ENCODE measurements around the gene CBY2.
"Not testable (repeated sequence)": the region's sequence is repeated elsewhere in the genome, so short reads cannot be mapped to it uniquely, and the experiment has no call there.

Gene CBY2

DNA sequence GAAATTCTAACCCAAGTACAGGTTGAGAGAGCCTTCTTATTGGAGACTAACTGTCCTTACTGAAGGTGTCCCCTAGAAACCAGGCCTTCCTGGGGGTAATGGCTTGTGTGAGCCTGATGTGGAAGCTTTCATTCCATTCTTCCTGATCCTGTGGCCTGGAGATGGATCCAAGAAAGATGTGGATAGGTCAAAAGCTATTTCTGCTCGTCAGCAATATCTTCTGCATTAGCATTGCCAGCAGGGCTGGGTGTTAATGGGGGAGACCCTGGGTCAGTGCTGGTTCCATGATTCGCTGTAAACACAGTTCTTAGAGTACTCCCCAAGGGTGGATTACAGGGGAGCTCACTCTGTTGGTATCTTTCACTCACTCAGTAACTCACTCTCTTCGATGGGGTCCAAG is 42.9 kb downstream of the CBY2 start:
- DNase-seq (ENCODE audit: low spot score), result no peak

GRCh38 chr13:45747071-45747470 is 45.0 kb downstream of the CBY2 start:
- DNase-seq (ENCODE audit: low spot score), result no peak

DNA sequence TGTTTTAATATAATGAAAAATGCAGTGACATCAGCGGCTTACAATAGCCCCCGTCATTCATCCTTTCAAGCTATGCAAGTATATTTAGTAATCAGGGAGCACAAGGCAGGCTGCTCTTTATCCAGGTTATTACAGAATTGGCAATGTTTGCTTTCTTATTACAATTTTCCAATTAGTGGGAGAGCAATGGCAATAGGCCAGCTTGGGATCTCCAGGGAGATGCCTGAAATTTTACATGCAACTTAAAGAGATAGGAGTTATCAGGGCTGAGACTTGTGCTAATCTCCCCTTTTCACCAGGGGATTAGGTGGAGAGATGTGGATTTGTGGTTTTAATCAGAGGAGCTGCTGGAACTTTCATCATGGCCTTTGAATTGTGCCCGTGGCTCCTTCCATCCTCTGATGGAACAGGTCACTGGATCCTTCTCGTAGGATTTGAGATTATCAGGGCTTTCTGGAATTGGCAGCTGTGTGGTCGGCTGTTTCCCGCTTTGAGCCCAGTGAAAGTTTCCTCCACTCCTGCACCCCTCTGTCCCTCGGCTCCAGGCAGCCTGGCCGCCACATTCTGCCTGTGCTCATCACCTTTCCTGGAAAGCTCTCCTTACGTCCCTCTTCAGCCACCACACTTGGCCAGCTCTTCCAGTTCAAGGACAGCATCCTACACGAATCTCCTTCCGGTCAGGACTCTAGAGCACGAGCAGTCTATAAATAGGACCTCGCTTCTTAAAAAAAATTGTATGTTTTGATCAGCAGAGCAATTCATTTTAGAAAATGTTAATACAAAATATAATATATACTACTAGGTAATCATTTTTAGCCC is 47.0 kb downstream of the CBY2 start:
- DNase-seq (ENCODE audit: low spot score), result no peak

DNA sequence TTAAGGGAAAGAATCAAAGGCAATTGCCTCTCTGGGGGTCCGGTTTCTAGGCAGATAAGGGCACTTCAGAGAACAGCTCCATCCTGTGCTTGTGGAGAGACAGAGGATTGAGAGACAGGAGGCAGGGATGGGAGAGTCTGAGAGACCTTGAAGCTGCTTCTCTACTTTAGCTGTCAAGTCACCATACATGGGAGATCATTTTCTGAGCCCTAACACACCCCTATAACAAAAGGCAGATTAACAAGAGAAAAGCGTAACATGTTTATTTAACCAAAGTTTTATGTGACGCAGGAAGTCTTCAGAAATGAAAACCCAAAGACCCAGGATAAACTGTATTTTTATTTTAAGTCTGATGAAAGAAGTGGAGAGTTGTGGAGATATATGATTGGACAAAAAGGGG is 48.4 kb downstream of the CBY2 start:
- DNase-seq (ENCODE audit: low spot score), result no peak

DNA sequence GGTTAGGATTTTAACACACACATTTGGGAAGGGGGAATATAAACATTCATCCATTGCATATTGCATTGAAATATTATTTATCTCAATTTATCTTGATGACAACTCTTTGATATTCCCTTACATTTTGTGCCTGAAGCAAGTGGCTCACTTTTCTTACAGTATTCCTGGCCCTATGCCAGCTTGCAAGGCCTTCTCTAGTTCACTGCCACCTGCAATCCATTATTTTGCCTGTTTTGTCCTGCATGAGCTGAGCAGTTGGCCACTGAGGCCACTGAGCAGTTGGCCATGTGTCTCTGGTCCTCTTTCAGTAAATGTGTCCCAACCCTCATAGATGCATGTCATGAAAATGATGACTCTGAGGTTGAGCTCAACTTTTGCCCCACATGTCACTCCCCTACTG is 49.8 kb downstream of the CBY2 start:
- DNase-seq (ENCODE audit: low spot score), result no peak

DNA sequence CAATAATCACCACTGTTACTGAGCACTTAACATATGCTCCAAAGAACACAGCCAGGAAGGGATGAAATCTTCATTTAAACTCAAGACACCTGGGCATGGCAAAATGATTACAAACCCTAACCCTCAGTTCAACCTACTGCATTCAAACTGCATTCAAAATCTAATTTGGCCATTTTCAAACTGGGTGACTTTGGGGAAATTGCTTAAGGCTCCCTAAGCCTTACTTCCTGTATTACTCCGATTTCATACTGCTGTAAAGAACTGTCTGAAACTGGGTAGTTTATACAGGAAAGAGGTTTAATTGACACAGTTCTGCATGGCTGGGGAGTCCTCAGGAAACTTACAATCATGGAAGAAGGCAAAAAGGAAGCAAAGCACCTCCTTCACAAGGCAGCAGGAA is 50.4 kb downstream of the CBY2 start:
- DNase-seq (ENCODE audit: low spot score), result no peak

GRCh38 chr13:45756498-45756897 is 54.4 kb downstream of the CBY2 start:
- not testable (repeated sequence) for DNase-seq (ENCODE audit: low spot score)

DNA sequence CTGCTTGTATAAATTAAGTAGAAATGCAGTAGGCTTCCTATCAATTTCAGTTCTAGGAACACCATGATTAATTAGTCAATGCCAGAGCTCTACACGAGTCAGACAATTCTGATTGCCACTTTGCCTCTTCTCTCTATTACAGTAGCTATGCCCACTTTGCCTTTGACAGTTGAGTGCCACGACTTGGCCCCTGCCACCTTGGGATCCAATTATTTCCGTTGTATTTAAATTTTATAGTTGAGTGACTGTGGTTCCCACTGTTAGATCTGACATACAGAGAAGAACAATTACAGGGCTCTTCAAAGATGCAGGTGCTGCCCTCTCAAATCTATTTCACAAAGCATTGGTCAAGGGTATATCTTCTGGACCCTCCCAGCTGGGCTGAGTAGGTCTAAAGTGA is 55.5 kb downstream of the CBY2 start:
- DNase-seq (ENCODE audit: low spot score), result not testable (repeated sequence)

DNA sequence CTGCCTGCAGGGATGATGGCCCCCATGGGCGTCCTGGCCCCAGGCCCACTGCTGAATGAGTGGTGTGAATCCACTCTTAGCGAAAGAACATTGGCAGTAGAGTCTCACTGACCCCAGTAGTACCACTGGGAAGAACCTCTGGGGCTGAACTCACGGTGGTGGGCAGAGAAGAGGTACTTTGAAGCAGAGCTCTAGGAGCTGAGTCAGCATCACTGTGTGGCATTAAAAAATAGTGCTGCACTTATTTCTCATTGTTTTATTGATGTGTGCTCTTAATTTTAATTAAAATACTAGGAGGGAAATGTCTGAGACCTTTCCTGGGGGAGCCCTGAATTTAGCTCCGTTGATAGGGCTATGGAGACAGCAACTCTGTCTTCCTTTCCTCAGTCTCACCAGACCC is 61.3 kb downstream of the CBY2 start:
- no peak for DNase-seq (ENCODE audit: low spot score)

All from HuH-7 (cell line).